NCI-H446 (cell line): ENCODE results near the gene SLC3A2.
A peak's percentile ranks its signal among the peaks of the same experiment; 100 is the strongest.

Source experiments
- DNase-seq, 2 experiments: peaks; one replicate each; lab custom pipeline; 2025; lab: John Stamatoyannopoulos, UW

Gene SLC3A2

DNA sequence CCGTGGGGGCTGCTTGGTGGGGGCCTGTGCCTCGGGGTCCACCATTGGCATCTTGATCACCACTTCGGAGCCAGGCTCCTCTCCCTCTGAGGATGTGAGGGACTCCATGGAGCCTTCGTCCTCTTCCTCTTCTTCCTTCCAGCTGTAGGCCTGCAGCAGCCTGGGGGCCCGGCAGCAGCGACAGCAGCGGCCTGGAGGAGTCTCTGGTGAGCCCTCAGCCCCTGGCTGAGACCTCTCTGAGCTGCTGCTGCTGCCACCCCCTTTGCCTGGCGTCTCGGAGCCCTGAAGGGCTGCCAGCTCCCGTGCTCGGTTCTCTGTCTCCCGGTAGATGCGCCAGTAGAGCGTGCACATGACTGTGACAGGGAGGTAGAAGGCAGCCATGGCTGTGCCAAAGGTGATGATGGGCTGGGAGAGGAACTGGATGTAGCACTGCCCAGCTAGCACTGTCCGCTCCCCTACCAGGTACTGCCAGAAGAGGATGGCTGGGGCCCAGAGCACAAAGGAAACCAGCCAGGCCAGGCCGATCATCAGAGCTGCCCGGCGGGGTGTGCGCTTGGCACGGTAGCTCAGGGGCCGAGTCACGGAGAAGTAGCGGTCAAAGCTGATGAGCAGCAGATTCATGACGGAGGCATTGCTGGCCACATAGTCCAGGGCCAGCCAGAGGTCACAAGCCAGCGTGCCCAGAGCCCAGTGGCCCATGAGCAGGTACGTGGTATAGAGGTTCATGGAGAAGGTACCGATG lies 29.6 kb downstream of the SLC3A2 start:
- DNase-seq, result no peak

DNA sequence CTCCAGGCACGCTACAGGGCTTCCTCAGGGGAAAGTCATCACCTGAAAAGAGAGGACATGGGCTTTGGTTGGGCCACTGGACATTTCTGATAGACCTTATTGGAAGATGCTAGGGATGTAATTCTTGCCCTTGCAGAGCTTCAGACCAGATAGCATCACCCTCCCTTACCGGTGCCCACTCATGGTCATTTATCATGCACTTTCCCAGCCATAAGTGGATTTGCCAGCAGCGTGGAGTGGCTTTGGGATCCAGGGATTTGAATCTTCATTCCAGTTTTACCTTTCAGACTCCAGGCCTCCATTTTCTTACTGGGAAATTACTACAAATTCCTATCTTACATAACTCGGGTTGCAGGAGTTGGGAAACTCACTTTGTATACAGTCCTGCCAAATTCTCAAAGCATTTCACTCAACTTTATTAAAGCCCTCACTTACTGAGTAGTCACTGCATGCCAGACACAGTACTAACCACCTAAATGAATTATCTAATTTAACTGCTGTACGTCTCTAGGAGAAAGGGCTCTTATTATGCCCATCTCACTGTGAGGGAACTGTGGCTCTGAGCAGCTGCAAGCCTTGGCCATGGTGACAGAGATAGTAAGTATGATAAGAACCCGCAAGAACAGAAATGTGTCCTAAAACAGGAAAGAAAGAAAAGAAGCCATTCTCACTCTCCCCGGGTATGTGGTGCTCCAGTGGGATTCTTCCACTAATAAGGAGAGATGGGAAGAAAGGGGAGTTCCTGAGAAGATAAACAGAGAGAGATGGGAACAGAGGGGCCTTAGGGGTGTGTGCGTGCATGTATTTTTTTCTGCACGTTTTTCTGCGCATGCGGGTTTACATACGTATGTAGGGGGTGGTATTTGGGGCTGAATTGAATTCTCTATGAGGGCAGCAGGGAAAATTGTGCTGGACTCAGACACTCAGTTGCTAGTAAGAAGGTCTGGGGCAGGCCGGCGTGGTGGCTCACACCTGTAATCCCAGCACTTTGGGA lies 30.7 kb downstream of the SLC3A2 start:
- DNase-seq, result no peak

DNA sequence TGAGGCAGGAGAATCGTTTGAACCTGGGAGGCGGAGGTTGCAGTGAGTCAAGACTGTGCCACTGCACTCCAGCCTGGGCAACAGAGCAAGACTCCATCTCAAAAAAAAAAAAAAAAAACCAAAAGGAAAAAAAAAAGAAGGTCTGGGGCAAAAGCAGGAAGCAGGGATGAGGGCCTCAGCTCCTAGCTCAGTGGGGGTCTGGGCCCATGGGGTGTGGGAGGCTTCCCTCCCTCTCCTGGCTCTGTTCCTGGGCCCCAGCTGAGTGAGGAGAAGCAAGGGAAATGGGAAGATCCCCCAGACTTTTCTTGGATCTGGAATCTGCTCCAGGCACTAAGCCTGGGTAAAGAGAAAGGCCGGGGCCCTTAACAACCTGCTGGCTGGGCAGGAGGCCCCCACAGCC lies 31.6 kb downstream of the SLC3A2 start:
- no peak for DNase-seq

DNA sequence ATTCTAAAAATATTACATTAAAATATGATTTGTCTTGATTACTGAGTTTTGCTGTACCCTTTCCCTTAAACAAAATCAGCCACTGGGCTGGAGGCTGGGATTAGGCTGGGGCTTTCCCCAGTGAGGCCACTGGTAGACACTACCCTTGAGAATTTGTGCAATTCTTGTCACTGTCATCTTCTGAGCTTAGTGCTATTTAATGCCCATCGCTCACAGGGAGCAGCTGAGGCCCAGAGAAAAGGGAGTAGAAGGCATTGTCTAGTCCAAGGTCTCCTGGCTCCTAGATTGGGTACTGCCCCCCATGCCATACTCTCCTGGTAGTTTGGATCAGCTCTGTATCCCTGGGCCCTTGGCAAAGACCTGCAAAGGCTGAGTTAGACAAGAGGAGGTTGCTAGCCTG lies 33.7 kb downstream of the SLC3A2 start:
- no peak for DNase-seq

DNA sequence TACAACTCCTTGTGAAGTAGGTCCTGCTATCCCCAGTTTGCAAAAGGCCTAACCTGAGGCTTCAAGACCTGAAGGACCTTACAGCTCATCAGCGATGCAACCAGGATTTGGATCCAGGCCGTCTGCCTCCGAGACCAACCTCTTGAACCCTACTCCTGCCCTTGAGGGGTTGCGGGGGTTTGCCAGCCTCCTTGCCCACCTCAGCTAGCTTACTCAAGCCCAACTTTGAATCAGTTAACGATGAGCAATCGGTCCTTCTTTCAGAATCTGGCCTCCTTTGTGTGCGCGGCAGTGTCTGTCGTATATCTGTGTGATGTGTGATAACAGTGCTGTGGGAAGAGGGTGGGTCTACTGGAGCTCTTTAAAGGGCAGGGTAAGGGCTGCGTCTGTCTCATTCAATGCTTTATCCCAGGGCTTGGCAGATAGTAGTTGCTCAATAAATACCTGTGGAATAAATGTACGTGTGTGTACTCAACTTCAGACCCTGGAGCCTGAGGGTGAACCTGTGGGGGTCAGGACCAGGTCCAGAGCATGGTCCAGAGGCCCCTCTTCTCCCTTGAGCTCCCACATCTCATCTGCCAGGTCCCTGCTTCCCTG lies 37.3 kb downstream of the SLC3A2 start:
- DNase-seq, result no peak

DNA sequence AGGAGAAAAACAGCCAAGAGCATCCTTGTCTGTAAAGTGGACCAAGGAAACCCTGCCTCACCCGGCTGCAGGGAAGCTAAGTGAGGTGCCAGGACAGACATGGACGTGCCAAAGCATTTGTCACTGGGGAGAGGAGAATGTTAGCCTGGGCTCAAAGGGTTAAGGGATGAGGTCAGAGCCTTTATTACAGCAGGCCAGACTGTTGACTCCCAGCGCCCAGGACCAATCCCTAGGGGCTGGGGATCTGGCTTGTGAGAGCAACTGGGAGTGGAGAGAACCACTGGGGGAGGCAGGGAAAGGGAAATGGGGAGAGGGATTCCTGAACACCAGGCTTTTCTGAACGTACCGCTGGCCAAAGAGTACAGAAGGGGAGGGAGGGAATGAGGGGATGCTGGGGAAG lies 37.8 kb downstream of the SLC3A2 start:
- no peak for DNase-seq

DNA sequence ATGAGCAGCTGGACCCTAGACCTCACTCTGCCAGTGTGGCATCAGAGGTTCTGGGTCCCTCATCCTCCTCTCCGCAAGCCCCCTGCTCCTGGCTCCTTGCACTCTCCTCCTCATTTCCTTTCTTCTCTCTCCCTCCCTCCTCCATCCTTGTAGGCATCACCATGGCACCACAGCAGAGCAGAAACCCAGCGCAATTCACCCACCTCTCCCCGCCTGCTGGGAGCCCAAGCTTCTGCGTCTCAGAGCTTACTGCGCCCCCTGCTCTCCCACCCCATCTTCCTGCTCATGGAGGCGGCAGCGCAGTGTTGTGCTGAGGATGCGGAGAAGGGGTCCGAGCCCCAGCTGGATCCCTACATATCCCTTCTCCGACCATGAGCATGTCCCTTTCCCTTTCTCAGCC lies 38.8 kb downstream of the SLC3A2 start:
- no peak for DNase-seq

DNA sequence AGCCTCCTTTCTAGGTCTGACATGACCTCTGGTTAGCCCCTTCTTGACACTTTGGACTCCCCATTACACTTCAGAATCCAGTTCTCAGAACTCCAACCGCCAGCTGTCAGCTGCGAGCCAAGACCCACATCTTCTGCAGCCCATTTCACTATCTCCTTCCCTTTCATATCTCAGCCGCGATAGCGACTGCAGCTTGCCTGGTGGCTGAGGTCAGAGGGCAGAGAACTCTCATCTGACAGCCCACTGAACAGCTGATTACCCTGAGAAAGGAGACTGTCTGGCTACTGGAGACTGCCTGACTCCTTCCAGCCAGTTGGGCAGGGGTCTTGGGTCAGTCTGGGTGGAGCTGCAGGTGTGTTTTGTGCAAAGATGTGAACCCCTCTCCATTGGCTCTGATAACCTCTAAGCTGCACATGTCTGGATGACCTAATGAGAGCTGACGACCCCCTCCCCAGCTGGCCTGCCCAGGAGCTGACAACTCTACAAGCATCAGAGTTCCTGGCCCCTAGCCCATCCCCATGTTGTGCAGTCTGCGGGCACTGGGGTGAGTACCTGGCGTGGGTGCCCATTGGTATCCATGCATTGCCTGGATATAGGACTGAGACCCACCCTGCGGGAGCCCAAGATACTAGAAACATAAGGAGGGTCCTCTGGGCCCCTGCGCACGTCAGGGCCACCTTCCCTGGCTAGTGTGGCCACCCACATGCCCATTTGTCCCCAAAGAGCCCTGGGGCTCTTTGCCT lies 39.4 kb downstream of the SLC3A2 start:
- DNase-seq, result no peak

DNA sequence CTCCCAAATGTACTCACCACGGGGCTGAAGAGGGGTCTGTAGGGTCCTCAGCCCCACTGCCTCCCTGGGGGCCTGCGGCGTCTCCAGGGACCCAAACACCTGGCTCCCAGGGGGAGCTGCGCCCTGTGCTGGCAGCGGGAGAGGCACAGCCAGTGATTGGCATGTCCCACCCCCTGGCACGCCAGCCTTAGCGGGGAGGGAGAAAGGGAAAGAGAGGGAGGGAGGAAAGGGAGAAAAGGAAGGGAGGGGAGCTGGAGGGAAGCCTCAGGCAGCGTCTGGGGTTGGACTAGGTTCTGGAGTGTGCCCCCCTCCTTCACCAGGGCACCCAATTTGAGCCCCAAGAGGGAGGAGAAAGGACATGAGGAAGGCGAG lies 40.5 kb downstream of the SLC3A2 start, which contains the start of gene CHRM1:
Gene CHRM1, minus strand, starts transcription at position 163 of the 372 bp plus-strand sequence. CDS start 10,263 bp downstream, outside the sequence.
- no peak for DNase-seq

DNA sequence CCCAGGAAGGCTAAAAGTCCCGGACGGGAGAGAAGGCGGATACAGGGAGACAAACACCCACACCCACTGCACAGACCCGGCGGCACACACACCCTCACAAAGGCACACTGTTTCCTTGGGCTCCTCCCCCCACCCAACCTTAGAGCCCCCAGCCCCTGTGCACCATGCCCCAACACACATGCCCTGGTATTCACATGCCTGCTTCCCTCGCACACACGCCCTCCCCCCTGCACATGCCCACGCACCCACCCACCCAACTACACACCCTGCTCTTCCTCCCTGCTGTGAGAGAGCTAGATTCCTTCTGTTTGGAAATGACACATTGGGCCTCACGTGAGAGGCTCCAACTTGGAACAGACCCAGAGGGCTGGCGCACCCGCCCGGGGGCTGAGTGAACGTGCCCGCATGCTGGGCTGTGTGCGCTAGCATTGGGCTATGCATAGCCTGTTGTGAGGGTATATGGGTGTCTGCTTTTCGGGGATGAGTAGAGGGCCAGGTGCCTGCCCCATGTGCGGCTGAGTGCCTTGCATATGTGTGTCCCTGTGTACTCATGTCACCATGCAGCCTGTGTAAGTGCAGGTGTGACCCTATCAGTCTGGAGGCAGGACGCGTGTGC lies 41.0 kb downstream of the SLC3A2 start:
- DNase-seq, result peak in 1 of 2 experiments; percentile 25

DNA sequence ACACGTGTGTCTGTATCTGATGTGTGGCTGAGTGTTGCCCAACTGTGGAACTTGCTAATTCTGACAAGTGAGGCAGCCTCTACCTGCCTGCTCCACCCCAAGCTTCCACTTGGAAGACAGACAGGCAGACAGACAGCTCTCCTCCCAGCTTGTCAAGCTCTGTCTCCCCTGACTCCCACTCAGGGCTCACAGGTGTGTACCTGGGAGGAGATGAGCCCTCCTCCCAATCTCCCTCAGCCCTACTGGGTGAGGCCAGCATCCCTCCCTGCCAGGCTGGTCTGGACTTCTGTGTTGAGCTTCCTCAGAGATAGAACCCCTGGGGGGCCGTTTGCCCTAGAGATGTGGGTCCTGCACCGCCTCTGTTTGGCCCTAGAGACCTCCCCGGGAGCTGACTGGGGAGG lies 41.5 kb downstream of the SLC3A2 start:
- DNase-seq, result no peak

DNA sequence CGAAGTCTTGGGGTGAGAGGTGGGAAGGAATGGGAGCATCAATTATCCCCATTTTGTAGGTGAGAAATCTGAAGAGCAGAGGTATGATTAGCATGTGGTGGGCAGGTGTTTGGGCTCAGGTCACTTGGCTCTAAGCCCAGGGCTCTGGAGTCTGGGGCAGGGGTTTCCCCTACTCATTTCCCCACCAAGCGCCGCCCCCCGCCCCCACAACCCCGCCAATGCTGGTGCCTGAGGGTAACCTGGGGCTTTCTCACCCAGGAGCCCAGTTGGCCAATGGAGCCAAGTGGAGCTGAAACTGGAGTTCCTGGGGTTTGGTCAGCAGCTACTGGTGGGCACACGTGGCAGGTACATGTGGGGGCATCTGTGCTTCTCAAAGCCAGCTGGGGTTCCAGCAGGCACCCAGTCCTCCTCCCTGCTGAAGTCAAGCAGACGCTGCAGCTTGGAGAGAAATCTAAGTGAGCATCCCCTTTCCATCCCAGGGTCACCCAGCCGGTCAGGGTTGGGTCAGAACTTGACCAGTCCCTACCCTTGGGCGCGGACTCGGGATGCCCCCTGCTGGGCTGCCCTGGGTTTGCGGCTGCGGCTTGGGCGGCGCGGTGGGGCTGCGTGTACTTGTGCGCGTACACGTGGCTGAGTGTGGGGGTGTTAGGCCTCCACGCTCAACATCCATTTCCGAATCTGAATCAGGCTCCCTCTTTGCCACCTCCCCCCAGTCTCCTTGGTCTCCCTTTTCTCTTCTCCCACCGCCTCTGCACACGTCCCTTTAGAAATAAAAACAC lies 42.1 kb downstream of the SLC3A2 start:
- DNase-seq, result no peak

DNA sequence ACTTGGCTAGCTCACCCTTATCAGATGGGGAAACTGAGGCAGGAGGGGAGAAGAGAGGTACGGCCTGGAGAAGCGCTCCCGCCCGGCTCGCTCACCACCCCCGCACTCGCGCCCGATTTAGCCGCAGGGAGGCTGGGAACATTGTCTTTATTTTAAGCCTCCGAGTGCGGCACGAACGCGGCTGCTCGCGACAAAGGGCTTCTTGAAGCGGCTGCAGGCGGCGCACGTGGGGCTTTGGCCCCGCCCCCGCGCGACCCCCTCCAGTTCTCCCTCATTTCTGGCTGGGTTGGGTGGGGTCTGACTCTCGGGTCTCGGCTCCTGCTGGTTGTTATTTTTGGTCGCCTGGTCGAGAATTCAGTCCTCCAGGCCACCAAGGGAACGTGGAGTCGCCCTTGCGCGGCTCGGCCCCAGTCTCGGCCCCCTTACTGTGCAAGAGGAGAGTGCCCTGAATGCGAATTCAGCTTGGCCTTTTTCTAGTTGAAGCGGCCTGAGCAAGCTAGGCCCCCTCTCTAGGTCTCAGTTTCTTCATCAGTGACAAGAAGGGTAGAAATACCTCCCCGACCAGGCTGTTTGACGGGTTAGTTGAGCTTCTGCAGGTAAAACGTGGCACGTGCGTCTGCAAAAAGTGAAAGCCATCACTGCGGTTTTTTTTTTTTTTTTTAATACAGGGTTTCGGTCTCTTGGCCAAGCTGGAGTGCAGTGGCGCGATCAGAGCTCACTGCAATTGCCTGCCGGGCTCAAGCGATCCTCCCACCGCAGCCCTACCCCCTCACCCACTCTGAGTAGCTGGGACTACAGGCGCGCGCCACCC lies 43.1 kb downstream of the SLC3A2 start:
- no peak for DNase-seq

DNA sequence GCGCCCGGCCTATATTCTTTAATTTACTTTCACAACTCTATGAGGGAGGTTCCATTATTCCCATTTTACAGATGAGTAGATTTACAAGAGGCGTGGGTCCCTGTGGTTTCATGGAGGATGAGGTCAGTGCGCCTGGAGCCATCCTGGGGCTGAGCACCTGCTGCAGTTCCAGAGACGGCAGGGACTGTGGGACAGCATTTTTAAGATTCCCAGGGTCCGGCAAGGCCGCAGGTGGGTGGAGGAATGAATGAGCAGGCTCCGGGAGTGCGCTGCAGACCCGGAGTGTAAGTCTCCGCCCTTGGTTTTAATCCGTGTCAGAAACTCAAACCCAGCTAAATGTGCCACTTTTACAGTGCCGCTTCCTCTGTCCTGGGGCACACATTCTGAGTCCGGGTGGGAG lies 44.6 kb downstream of the SLC3A2 start:
- DNase-seq, result no peak

DNA sequence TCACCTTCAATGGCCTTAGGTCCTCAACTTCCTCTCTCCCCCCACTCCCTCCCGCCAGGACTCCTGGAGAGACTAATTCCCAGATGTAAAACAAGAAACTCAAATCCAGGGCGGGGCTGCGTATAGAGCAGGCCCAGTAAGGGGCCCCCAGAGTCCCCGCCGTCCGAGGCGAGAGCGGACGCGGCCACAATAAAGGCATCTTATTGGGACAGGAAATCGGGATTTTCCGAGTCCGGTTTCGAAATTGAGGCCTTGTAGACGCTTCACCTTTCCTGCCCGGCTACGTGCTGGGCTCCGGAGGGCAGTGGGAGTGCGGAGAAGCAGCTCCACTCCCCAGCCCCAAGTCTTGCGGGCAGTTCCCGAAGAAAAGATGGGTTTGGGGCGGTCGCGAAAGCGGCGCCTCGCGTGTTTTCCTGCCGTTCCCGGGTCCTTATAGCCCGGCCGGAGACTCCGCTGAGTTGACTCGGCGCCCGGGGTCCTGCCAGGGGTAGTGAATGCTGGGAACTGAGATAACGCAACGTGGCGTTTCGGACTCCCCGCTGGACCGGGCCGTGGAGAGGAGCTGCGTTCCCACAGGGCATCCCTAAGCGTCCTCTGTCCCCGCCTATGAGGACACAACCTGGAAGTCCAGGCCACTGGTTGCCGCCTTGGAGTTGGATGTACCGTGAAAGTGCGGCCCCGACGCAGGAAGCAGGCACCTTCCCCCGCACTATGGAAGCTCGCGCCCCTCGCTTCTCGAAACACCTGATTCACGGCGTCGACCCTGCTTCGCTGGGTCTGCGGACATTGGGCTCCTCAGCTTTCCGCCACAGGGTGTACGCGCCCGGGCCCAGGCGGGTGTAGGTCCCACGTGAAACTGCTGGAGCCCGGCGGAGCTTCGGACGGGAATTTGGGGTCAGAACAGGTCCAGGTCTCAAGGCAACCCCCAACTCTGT lies 45.3 kb downstream of the SLC3A2 start:
- DNase-seq, result no peak

DNA sequence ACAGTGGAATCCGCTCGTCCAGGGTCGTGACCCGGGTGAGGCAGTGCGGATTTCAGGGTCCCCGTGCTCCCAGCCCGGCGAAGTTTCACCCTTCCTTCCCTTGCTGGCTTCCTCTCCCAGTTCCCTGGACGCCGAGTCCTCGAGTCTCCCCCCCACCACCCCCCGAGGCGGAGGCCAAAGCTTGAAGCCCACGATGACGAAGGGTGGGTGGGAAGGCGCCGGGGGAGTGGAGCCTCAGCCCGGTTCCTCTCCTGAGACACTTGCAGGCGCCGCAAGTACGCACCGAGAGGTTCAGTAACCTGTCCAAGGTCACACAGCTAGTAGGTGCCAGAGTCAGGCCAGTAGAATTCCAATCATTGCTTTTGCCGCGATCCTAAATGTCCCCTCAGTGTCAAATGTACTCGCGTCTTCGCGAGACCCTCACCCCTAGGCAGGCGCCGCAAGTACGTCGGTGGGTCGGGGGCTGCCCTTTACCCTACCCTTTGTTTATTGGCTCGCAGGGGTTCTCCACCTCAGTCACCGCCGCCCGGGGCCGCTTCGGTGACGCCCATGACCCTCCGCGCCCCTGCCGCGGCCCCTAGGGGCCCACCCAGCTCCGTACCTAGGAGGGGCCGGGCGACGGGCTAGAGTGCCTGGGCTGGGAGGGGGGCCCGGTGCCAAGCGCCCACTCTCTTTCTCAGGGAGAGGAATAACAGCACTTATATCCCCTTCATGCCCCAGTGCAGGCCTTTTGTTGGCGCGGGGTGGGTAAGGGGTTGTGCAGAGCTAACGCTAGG lies 46.2 kb downstream of the SLC3A2 start:
- DNase-seq, result no peak

DNA sequence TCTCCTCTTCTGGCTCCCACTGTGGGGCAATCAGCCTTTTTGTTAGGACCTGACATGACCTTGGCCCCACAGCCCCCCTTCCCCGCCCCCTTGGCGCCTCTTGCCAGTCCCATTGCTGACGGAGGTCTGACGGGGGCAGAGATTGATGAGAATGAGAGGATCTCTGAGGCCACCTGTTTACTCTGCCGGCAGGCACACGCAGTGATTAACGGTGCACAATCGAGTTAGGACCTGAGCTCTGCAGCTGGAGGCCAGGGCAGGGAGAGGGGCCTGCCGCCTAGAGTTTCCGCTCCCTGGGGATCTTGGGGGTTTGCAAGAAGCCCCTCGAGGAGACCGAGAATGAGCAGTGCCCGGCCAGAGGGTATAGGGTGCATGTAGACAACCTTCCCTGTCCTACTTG lies 47.3 kb downstream of the SLC3A2 start:
- no peak for DNase-seq

DNA sequence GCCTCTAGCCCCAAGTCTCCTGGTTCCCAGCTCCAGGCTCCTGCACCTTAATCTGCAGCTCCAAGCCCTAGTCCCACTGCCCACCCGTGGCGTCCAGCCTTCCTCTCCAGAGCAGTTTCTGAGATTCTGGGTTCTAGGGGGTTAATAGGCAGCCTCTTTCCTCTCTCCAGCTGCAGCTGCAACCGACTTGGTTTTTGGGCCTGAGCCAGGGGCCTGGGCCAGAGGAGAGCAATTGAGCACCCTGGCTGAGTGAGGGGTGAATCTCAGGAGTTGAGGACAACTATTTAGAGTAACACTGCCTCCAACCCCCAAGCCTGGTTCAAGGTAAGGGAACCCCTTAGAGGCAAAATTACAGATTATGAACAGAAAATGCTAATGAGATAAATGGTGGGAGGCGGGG lies 49.5 kb downstream of the SLC3A2 start:
- no peak for DNase-seq
